ENCODE measurements around the gene ANKRA2.

- TF ChIP-seq NBN (IDR thresholded peaks at IDR 0.05) (no peak), CTCF (IDR thresholded peaks at IDR 0.05 in 2 of 3, conservative IDR thresholded peaks at IDR 0.05 in 1 of 3; ENCODE audit: control insufficient read depth in 2 of 3, extremely low read depth in 1 of 3, insufficient read depth in 1 of 3, low read depth in 3 of 3, low read length in 3 of 3) (no peak), CHD2 (IDR thresholded peaks at IDR 0.05; ENCODE audit: borderline replicate concordance, low read depth, low read length) (no peak)
These were observed 58.9 kb downstream of the ANKRA2 start for GRCh38 chr5:73506459-73506955.
